Liver (tissue), 9 donors: Measurements from ENCODE around the gene SPARC. TPM values are rescaled to one million over a fixed set of nuclear protein-coding genes. Genes with fewer than 3 reads are reported as not detected.
A peak's percentile ranks its signal among the peaks of the same experiment; 100 is the strongest.

ENCODE experiments used
- DNase-seq: peaks from one replicate; pipeline ENCODE4 v3.0.0-alpha.2; 2017; ENCODE audit warnings: low spot score
- H3K27ac ChIP-seq, 2 donors: one replicate each; pipeline ENCODE4 v1.7.0; 2013; ENCODE audit warnings: inconsistent platforms in 2 of 2, low read length in 2 of 2, control low read depth in 1 of 2, low read depth in 1 of 2, mild to moderate bottlenecking in 1 of 2
- H3K27me3 ChIP-seq, 4 donors: one replicate each; pipeline versions ENCODE4 v1.6.1 to v1.7.0; 2013; ENCODE audit warnings: low read length in 3 of 4, inconsistent platforms in 1 of 4, mild to moderate bottlenecking in 1 of 4, moderate library complexity in 1 of 4; ENCODE audit not compliant: control insufficient read depth in 4 of 4, insufficient read depth in 4 of 4
- H3K36me3 ChIP-seq, 4 donors: one replicate each; pipeline versions ENCODE4 v1.6.1 to v1.7.0; 2013; ENCODE audit warnings: low read length in 3 of 4, mild to moderate bottlenecking in 3 of 4, low read depth in 1 of 4, moderate library complexity in 1 of 4; ENCODE audit not compliant: control insufficient read depth in 4 of 4, insufficient read depth in 3 of 4
- H3K4me1 ChIP-seq, 4 donors: one replicate each; pipeline versions ENCODE4 v1.6.1 to v1.7.0; 2013; ENCODE audit warnings: low read length in 3 of 4, mild to moderate bottlenecking in 3 of 4, moderate library complexity in 1 of 4; ENCODE audit not compliant: control insufficient read depth in 4 of 4, insufficient read depth in 4 of 4
- H3K4me3 ChIP-seq, 3 donors: one replicate each; pipeline versions ENCODE4 v1.6.1 to v1.7.0; 2013; ENCODE audit warnings: low read length in 3 of 3, control low read depth in 1 of 3, low read depth in 1 of 3, mild to moderate bottlenecking in 1 of 3
- H3K9ac ChIP-seq, 2 donors: one replicate each; pipeline ENCODE4 v1.7.0; 2013; ENCODE audit warnings: low read length in 2 of 2, mild to moderate bottlenecking in 2 of 2, moderate library complexity in 2 of 2, control low read depth in 1 of 2, low read depth in 1 of 2
- H3K9me3 ChIP-seq, 4 donors: one replicate each; pipeline versions ENCODE4 v1.6.1 to v1.7.0; 2013; ENCODE audit warnings: low read length in 3 of 4; ENCODE audit not compliant: control insufficient read depth in 4 of 4
- EGR1 ChIP-seq, 2 donors: IDR thresholded peaks; 2 replicates each; pipeline ENCODE4 v1.6.1; 2016 to 2018; ENCODE audit warnings: antibody characterized with exemption in 2 of 2, low read depth in 2 of 2
- FOXA1 ChIP-seq: IDR thresholded peaks from 2 replicates; pipeline ENCODE4 v1.6.1; 2016; ENCODE audit warnings: antibody characterized with exemption
- FOXA2 ChIP-seq: IDR thresholded peaks from 2 replicates; pipeline ENCODE4 v1.6.1; 2016; ENCODE audit warnings: antibody characterized with exemption
- GABPA ChIP-seq, 2 donors: IDR thresholded peaks in 1 of 2; conservative IDR thresholded peaks in 1 of 2; 2 replicates each; pipeline ENCODE4 v1.6.1; 2016; ENCODE audit warnings: antibody characterized with exemption in 2 of 2, mild to moderate bottlenecking in 1 of 2, moderate library complexity in 1 of 2
- HNF4A ChIP-seq, 2 donors: conservative IDR thresholded peaks; 2 replicates each; pipeline ENCODE4 v1.6.1; 2016; ENCODE audit warnings: antibody characterized with exemption in 2 of 2, mild to moderate bottlenecking in 2 of 2
- HNF4G ChIP-seq: IDR thresholded peaks from 2 replicates; pipeline ENCODE4 v1.6.1; 2016; ENCODE audit warnings: antibody characterized with exemption
- RAD21 ChIP-seq, 2 donors: IDR thresholded peaks; 2 replicates each; pipeline ENCODE4 v1.6.1; 2016; ENCODE audit warnings: antibody characterized with exemption in 2 of 2, mild to moderate bottlenecking in 2 of 2
- RXRA ChIP-seq, 2 donors: IDR thresholded peaks; 2 replicates each; pipeline ENCODE4 v1.6.1; 2017 to 2018; ENCODE audit warnings: antibody characterized with exemption in 2 of 2, mild to moderate bottlenecking in 1 of 2
- SP1 ChIP-seq: IDR thresholded peaks from 2 replicates; pipeline ENCODE4 v1.6.1; 2018; ENCODE audit warnings: antibody characterized with exemption, mild to moderate bottlenecking
- TAF1 ChIP-seq: conservative IDR thresholded peaks from 2 replicates; pipeline ENCODE4 v1.6.1; 2016; ENCODE audit warnings: antibody characterized with exemption, mild to moderate bottlenecking
- YY1 ChIP-seq: IDR thresholded peaks from 2 replicates; pipeline ENCODE4 v1.6.1; 2016; ENCODE audit warnings: antibody characterized with exemption, mild to moderate bottlenecking
- WGBS: extraction: QIAGEN DNeasy Blood & Tissue Kit; methylation state at CpG from one replicate; pipeline ENCODE4 v1.1.7; 2013; 5-methylcytosine and 5-hydroxymethylcytosine counted together
- polyA plus RNA-seq, 2 donors: library from polyadenylated mRNA; stranded (reverse) in 1 of 2; unstranded in 1 of 2; fragments of 200-250 nt in 1 of 2; fragments of >200 nt in 1 of 2; fragmentation: Nextera tagmentation in 1 of 2; extraction: Ambion mirVana in 1 of 2; gene quantifications; one replicate each; pipeline versions ENCODE4 v1.2.1 to v1.2.3, GENCODE V29; 2013 to 2015
- total RNA-seq, 2 donors: library from RNA; depleted of rRNA; stranded (reverse); fragments of >200 nt; gene quantifications; one replicate each; pipeline ENCODE4 v1.2.3, GENCODE V29; 2014
- TF ChIP-seq, protein P1 (sequence below): IDR thresholded peaks from 2 replicates; pipeline ENCODE4 v1.6.1; 2016; ENCODE audit warnings: antibody characterized with exemption, mild to moderate bottlenecking
- TF ChIP-seq, protein P2 (sequence below): fragments of 150-350 bp; IDR thresholded peaks from 2 replicates; pipeline ENCODE4 v1.5.1; 2017; ENCODE audit warnings: improper control_type of control experiment, low read depth, low read length; ENCODE audit not compliant: missing input control
- TF ChIP-seq, protein P3 (sequence below): IDR thresholded peaks from 2 replicates; pipeline ENCODE4 v1.6.1; 2016; ENCODE audit warnings: antibody characterized with exemption
- TF ChIP-seq, protein P4 (sequence below): IDR thresholded peaks from 2 replicates; pipeline ENCODE4 v1.6.1; 2016; ENCODE audit warnings: antibody characterized with exemption
- TF ChIP-seq, protein P5 (sequence below): IDR thresholded peaks from 2 replicates; pipeline ENCODE4 v1.6.1; 2016; ENCODE audit warnings: antibody characterized with exemption
- donor health status: healthy.
- donor health status: healthy.
- donor health status: healthy.
- donor health status: healthy.
- donor health status: healthy.

The SPARC gene
- total and polyA plus RNA-seq, 4 donors = 96.6 to 269 (median 110) TPM

DNA sequence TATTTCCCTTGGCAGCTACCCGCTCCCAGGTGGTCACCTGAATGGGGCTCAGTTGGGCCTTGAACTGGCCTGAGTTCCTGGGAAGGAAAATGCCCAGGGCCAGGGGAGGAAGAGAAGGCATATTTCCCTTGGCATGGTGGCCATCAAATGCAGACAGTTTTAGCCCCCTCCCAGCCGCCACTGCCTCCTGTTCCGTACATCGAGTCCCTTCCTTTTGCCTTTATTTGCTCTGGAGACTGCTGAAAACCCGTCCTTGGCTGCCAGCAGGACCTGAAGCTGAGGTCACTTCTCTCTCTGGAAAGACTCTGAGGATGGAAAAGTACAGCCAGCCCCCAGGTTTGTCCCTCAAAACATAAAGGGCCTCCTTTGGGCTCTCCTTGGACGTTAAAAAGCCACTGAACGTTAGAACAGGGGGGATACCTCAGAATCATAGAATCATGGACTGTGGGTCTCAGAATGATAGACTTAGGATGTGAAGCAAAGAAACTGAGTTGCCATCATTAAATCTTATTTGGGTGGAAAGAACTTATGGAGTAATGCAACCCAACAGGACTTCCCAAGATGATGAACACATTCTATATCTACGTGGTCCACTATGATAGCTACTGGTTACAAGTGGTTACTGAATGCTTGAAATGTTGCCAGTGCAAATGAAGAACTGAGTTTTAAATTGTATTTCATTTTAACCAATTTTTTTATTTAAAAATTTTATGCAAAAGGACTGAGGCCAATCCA is 7.1 kb downstream of the SPARC start:
- Histone ChIP-seq H3K27ac (peak overlapping the region in 1 of 2 donors; percentile 3), H3K9me3 (no peaks in the 10 kb centered on the region), H3K9ac (no peak overlapping the region), H3K4me3 (no peak overlapping the region), H3K4me1 (no peaks in the 10 kb centered on the region), H3K27me3 (no peaks in the 10 kb centered on the region), H3K36me3 (no peaks in the 10 kb centered on the region)
- TF ChIP-seq YY1 (no peak), HNF4G (no peak), HNF4A (conservative IDR thresholded peaks at IDR 0.05) (no peak), GABPA (IDR thresholded peaks at IDR 0.05 in 1 of 2, conservative IDR thresholded peaks at IDR 0.05 in 1 of 2) (no peak), FOXA1 (no peak), RXRA (IDR thresholded peaks at IDR 0.05) (no peak), RAD21 (IDR thresholded peaks at IDR 0.05) (no peak), EGR1 (IDR thresholded peaks at IDR 0.05; ENCODE audit: low read depth in 2 of 2) (no peak), FOXA2 (no peak), SP1 (no peak)
- TF ChIP-seq, protein P1, sequence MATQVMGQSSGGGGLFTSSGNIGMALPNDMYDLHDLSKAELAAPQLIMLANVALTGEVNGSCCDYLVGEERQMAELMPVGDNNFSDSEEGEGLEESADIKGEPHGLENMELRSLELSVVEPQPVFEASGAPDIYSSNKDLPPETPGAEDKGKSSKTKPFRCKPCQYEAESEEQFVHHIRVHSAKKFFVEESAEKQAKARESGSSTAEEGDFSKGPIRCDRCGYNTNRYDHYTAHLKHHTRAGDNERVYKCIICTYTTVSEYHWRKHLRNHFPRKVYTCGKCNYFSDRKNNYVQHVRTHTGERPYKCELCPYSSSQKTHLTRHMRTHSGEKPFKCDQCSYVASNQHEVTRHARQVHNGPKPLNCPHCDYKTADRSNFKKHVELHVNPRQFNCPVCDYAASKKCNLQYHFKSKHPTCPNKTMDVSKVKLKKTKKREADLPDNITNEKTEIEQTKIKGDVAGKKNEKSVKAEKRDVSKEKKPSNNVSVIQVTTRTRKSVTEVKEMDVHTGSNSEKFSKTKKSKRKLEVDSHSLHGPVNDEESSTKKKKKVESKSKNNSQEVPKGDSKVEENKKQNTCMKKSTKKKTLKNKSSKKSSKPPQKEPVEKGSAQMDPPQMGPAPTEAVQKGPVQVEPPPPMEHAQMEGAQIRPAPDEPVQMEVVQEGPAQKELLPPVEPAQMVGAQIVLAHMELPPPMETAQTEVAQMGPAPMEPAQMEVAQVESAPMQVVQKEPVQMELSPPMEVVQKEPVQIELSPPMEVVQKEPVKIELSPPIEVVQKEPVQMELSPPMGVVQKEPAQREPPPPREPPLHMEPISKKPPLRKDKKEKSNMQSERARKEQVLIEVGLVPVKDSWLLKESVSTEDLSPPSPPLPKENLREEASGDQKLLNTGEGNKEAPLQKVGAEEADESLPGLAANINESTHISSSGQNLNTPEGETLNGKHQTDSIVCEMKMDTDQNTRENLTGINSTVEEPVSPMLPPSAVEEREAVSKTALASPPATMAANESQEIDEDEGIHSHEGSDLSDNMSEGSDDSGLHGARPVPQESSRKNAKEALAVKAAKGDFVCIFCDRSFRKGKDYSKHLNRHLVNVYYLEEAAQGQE = no peak
- TF ChIP-seq, protein P2, sequence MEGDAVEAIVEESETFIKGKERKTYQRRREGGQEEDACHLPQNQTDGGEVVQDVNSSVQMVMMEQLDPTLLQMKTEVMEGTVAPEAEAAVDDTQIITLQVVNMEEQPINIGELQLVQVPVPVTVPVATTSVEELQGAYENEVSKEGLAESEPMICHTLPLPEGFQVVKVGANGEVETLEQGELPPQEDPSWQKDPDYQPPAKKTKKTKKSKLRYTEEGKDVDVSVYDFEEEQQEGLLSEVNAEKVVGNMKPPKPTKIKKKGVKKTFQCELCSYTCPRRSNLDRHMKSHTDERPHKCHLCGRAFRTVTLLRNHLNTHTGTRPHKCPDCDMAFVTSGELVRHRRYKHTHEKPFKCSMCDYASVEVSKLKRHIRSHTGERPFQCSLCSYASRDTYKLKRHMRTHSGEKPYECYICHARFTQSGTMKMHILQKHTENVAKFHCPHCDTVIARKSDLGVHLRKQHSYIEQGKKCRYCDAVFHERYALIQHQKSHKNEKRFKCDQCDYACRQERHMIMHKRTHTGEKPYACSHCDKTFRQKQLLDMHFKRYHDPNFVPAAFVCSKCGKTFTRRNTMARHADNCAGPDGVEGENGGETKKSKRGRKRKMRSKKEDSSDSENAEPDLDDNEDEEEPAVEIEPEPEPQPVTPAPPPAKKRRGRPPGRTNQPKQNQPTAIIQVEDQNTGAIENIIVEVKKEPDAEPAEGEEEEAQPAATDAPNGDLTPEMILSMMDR = no peak
- TF ChIP-seq, protein P3, sequence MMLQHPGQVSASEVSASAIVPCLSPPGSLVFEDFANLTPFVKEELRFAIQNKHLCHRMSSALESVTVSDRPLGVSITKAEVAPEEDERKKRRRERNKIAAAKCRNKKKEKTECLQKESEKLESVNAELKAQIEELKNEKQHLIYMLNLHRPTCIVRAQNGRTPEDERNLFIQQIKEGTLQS = no peak
- TF ChIP-seq, protein P4, sequence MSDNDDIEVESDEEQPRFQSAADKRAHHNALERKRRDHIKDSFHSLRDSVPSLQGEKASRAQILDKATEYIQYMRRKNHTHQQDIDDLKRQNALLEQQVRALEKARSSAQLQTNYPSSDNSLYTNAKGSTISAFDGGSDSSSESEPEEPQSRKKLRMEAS = no peak
- WGBS = 79% methylated on average over 8 of the region's 8 CpGs
- DNase-seq = no peak

DNA sequence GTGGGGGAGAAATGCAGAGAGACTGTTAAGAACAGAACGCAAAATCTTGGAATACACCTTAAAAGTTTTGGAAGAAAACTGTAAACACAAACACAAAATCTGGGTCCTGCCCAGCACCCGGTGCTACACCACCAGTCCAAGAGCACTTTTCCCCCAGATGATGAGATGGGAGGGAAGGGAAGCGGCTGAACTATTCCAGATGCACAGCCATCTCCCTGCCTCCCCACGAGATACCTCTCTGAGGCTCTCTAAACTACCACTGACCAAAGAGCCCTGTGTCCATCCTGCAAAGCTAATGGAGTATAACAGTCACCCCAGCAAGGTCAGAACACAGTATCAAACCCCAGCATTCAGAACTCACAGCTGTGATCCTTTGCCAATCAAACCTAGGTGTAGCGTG is 8.0 kb downstream of the SPARC start:
- no peak for DNase-seq
- Histone ChIP-seq H3K27ac (peak overlapping the region; percentile 8 to 19), H3K4me1 (no peaks in the 10 kb centered on the region), H3K9ac (no peak overlapping the region), H3K27me3 (no peaks in the 10 kb centered on the region), H3K36me3 (no peaks in the 10 kb centered on the region), H3K9me3 (no peaks in the 10 kb centered on the region), H3K4me3 (no peak overlapping the region)
- WGBS = 83% methylated on average over 5 of the region's 5 CpGs
- TF ChIP-seq, protein P5, sequence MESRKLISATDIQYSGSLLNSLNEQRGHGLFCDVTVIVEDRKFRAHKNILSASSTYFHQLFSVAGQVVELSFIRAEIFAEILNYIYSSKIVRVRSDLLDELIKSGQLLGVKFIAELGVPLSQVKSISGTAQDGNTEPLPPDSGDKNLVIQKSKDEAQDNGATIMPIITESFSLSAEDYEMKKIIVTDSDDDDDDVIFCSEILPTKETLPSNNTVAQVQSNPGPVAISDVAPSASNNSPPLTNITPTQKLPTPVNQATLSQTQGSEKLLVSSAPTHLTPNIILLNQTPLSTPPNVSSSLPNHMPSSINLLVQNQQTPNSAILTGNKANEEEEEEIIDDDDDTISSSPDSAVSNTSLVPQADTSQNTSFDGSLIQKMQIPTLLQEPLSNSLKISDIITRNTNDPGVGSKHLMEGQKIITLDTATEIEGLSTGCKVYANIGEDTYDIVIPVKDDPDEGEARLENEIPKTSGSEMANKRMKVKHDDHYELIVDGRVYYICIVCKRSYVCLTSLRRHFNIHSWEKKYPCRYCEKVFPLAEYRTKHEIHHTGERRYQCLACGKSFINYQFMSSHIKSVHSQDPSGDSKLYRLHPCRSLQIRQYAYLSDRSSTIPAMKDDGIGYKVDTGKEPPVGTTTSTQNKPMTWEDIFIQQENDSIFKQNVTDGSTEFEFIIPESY = no peak
- TF ChIP-seq, protein P1 = no peak
- TF ChIP-seq, protein P2 = no peak
- TF ChIP-seq SP1 (no peak), EGR1 (IDR thresholded peaks at IDR 0.05; ENCODE audit: low read depth in 2 of 2) (no peak), TAF1 (no peak), FOXA2 (no peak), HNF4G (no peak), YY1 (no peak), RAD21 (IDR thresholded peaks at IDR 0.05) (no peak)
- TF ChIP-seq, protein P3 = no peak
